HepG2 (cell line): ENCODE data around the gene CD180. TPM values are rescaled to one million over a fixed set of nuclear protein-coding genes. Genes with fewer than 3 reads are reported as not detected.

Source experiments
- ATAC-seq: fragments of 200-7000 bp; cut with Tn5 transposase; 3 replicates; pipeline ENCODE4 v1.9.1; 2020; ENCODE audit warnings: mild to moderate bottlenecking, moderate library complexity
- BruUV-seq: library from RNA; stranded (reverse); fragments of 400-500 nt; replicated peaks from 2 replicates; lab custom pipeline; 2021; lab: Mats Ljungman, UMichigan
- CTCF ChIA-PET: fragments of 300-600 bp; formaldehyde crosslinking; extraction: SDS; loops from one replicate; lab custom pipeline; 2021; ENCODE audit warnings: low total read pairs, inconsistent platforms, low intra/inter-chr PET ratio; lab: Yijun Ruan, JAX
- POLR2A ChIA-PET: fragments of 350-600 bp; sonication (Branson Sonifier 250); formaldehyde crosslinking; loops from one replicate; lab custom pipeline; 2020; ENCODE audit warnings: antibody characterized with exemption, inconsistent platforms; lab: Yijun Ruan, JAX
- DNase-seq: peaks from one replicate; pipeline ENCODE4 v3.0.0-alpha.2; 2015; ENCODE audit warnings: low spot score
- FAIRE-seq: peaks from 3 replicates; lab custom pipeline; 2011; peaks lifted over from hg19 to GRCh38; lab: Jason Lieb, UNC
- H2AFZ ChIP-seq: one replicate; pipeline ENCODE4 v1.6.1; 2011; ENCODE audit warnings: low read length, inconsistent platforms
- H3K27ac ChIP-seq: fragments of 300-600 bp; 3 replicates; pipeline ENCODE4 v1.8.0; 2011; ENCODE audit warnings: mixed run types, mild to moderate bottlenecking, mixed read lengths, low read length, inconsistent platforms; ENCODE audit not compliant: insufficient read depth; ENCODE audit errors: extremely low read length
- H3K27me3 ChIP-seq, 2 experiments: fragments of 200-600 bp in 1 of 2; 2 replicates in 1 of 2; 3 replicates in 1 of 2; pipeline versions ENCODE4 v1.6.0 to v1.8.0; 2011; ENCODE audit warnings: low read length in 2 of 2, mild to moderate bottlenecking in 2 of 2, moderate library complexity in 2 of 2, inconsistent platforms in 1 of 2; ENCODE audit not compliant: insufficient read depth in 2 of 2, control insufficient read depth in 1 of 2
- H3K36me3 ChIP-seq, 2 experiments: fragments of 200-600 bp in 1 of 2; replicated peaks in 1 of 2; 2 replicates in 1 of 2; 3 replicates in 1 of 2; pipeline versions ENCODE4 v1.5.1 to v1.8.0; 2011; ENCODE audit warnings: low read length in 2 of 2, inconsistent platforms in 1 of 2; ENCODE audit not compliant: insufficient read depth in 2 of 2, control insufficient read depth in 1 of 2
- H3K4me1 ChIP-seq: 2 replicates; pipeline ENCODE4 v1.5.1; 2012; ENCODE audit warnings: low read length, inconsistent platforms; ENCODE audit not compliant: insufficient read depth
- H3K4me2 ChIP-seq: 2 replicates; pipeline ENCODE4 v1.6.0; 2011; ENCODE audit warnings: low read depth, low read length, inconsistent platforms
- H3K4me3 ChIP-seq, 3 experiments: fragments of 200-600 bp in 1 of 3; sonication (generic), shearing (Covaris generic) in 1 of 3; replicated peaks in 1 of 3; 2 replicates each; pipeline ENCODE4 v1.5.1; 2011 to 2016; ENCODE audit warnings: low read length in 3 of 3, inconsistent platforms in 2 of 3, low read depth in 2 of 3, mild to moderate bottlenecking in 2 of 3, control low read depth in 1 of 3, mixed read lengths in 1 of 3; ENCODE audit not compliant: insufficient read depth in 1 of 3
- H3K79me2 ChIP-seq: one replicate; pipeline ENCODE4 v1.6.1; 2011; ENCODE audit warnings: low read length, inconsistent platforms; ENCODE audit not compliant: insufficient read depth
- H3K9ac ChIP-seq: 2 replicates; pipeline ENCODE4 v1.6.0; 2011; ENCODE audit warnings: mild to moderate bottlenecking, low read depth, low read length, inconsistent platforms; ENCODE audit not compliant: insufficient read depth
- H3K9me3 ChIP-seq: 2 replicates; pipeline ENCODE4 v1.5.1; 2012; ENCODE audit warnings: mild to moderate bottlenecking, low read length
- H4K20me1 ChIP-seq: 2 replicates; pipeline ENCODE4 v1.6.0; 2011; ENCODE audit warnings: inconsistent platforms, mild to moderate bottlenecking, low read length, moderate library complexity; ENCODE audit not compliant: insufficient read depth
- ARID3A ChIP-seq: IDR thresholded peaks from 2 replicates; pipeline ENCODE4 v1.6.1; 2012; ENCODE audit warnings: low read depth, low read length, improper control_type of control experiment
- DR1 ChIP-seq: sonication (generic); formaldehyde crosslinking; IDR thresholded peaks from 2 replicates; pipeline ENCODE4 v1.8.0; 2021; ENCODE audit warnings: mild to moderate bottlenecking, missing genetic modification reagents, inconsistent platforms
- KDM4B ChIP-seq: sonication (generic); formaldehyde crosslinking; IDR thresholded peaks from 2 replicates; pipeline ENCODE4 v1.4.0; 2020; ENCODE audit warnings: missing genetic modification reagents
- MAFF ChIP-seq: IDR thresholded peaks from 2 replicates; pipeline ENCODE4 v1.6.1; 2011; ENCODE audit warnings: low read depth, low read length, improper control_type of control experiment
- MED8 ChIP-seq: sonication (generic); formaldehyde crosslinking; IDR thresholded peaks from 2 replicates; pipeline ENCODE4 v1.8.1; 2023; ENCODE audit warnings: mild to moderate bottlenecking, missing genetic modification reagents; ENCODE audit not compliant: insufficient replicate concordance
- PLSCR1 ChIP-seq: sonication (generic); formaldehyde crosslinking; IDR thresholded peaks from 2 replicates; pipeline ENCODE4 v1.5.0; 2020; ENCODE audit warnings: missing genetic modification reagents, mild to moderate bottlenecking, borderline replicate concordance
- RAD21 ChIP-seq: fragments of 450-650 bp; formaldehyde crosslinking; IDR thresholded peaks from 2 replicates; pipeline ENCODE4 v1.5.0; 2020; ENCODE audit warnings: mild to moderate bottlenecking
- SMC3 ChIP-seq: IDR thresholded peaks from 2 replicates; pipeline ENCODE4 v1.6.1; 2011; ENCODE audit warnings: low read length, improper control_type of control experiment
- ZBTB10 ChIP-seq: sonication (generic); formaldehyde crosslinking; IDR thresholded peaks from 2 replicates; pipeline ENCODE4 v1.4.0; 2020; ENCODE audit warnings: missing genetic modification reagents, borderline replicate concordance
- ZBTB8A ChIP-seq: sonication (generic); formaldehyde crosslinking; IDR thresholded peaks from 2 replicates; pipeline ENCODE4 v1.4.0; 2020; ENCODE audit warnings: mild to moderate bottlenecking, low read depth, missing genetic modification reagents, borderline replicate concordance
- ZNF12 ChIP-seq: sonication (generic); formaldehyde crosslinking; IDR thresholded peaks from 2 replicates; pipeline ENCODE4 v1.5.0; 2020; ENCODE audit warnings: missing genetic modification reagents
- ZNF281 ChIP-seq: sonication (generic); formaldehyde crosslinking; IDR thresholded peaks from 2 replicates; pipeline ENCODE4 v1.4.0; 2020; ENCODE audit warnings: missing genetic modification reagents, borderline replicate concordance
- ZNF44 ChIP-seq: sonication (generic); formaldehyde crosslinking; IDR thresholded peaks from 2 replicates; pipeline ENCODE4 v1.5.1; 2020; ENCODE audit warnings: mild to moderate bottlenecking, missing genetic modification reagents
- ZNF580 ChIP-seq: IDR thresholded peaks from 2 replicates; pipeline ENCODE4 v1.6.1; 2016; ENCODE audit warnings: low read depth, borderline replicate concordance
- WGBS: methylation state at CpG from one replicate; pipeline ENCODE4 v1.1.6; 2017; ENCODE audit warnings: low lambda C conversion rate; 5-methylcytosine and 5-hydroxymethylcytosine counted together
- in situ Hi-C: cut with HindIII; loops from 2 replicates; pipeline ENCODE4 v1.10.0; 2017; ENCODE audit warnings: low pct_unique_long_range_greater_than_20kb; ENCODE audit not compliant: extremely low pct_ligation_motif_present
- intact Hi-C: fragments of 100-400 bp; cut with micrococcal nuclease; formaldehyde crosslinking; loops from one replicate; pipeline ENCODE4 v1.10.0; 2022; ENCODE audit not compliant: unreplicated experiment
- polyA plus RNA-seq, 8 experiments: library from polyadenylated mRNA; depleted of rRNA in 3 of 8; stranded (reverse) in 7 of 8; unstranded in 1 of 8; fragments of >200 nt; fragmentation: Illumina TruSeq in 4 of 8; extraction: Trizol in 4 of 8; gene quantifications; 2 replicates each; pipeline versions ENCODE4 v1.2.1 to v1.2.3, GENCODE V29; 2011 to 2016; ENCODE audit warnings: low read depth in 4 of 8, missing spikeins in 1 of 8, mixed read lengths in 1 of 8; ENCODE audit not compliant: insufficient read depth in 1 of 8
- total RNA-seq, 5 experiments: library from RNA; depleted of rRNA; stranded (reverse); fragments of >200 nt; fragmentation: Illumina TruSeq; extraction: Trizol; gene quantifications; 2 replicates each; pipeline ENCODE4 v1.2.3, GENCODE V29; 2016; ENCODE audit warnings: low read depth in 1 of 5

The CD180 gene
- total and polyA plus RNA-seq, 2 of the 13 experiments (the other 11 are each of a cell fraction or from before 2014, with no cell fraction given), result not detected

GRCh38 chr5:67196537-67197059, at the start of gene CD180 (continued):
- TF ChIP-seq DR1 (CRISPR knock-in tag), result no peak
- no peak for TF ChIP-seq ZNF580 (CRISPR knock-in tag)
- TF ChIP-seq KDM4B (CRISPR knock-in tag), result no peak
- no peak for TF ChIP-seq ZNF12 (CRISPR knock-in tag)
- no peak for TF ChIP-seq ZNF281 (CRISPR knock-in tag)
- TF ChIP-seq ZNF44 (CRISPR knock-in tag), result no peak
- TF ChIP-seq MAFF, result no peak
- TF ChIP-seq ARID3A, result no peak

- intact Hi-C loops, result loop anchor here (1.0 to 10.0 kb wide), 4 partner anchors 249 to 1006 kb away; no protein-coding TSS in a partner anchor
- no peaks in the 10 kb centered on the region for H3K27me3 ChIP-seq
- no peaks in the 10 kb centered on the region for H4K20me1 ChIP-seq
- no TSS peak for BruUV-seq
- H2AFZ ChIP-seq, result no peak overlapping the region
- CTCF ChIA-PET, result interaction anchor here (1.8 kb wide), 1 partner anchor 1007 kb away, joined by 11 read pairs; no protein-coding TSS in a partner anchor
- no peak overlapping the region for H3K4me3 ChIP-seq
- H3K9me3 ChIP-seq, result no peaks in the 10 kb centered on the region
- no peak overlapping the region for H3K9ac ChIP-seq
- WGBS, result 1% methylated on average over 2 of the region's 2 CpGs
- ATAC-seq (no peak; the same call in 2 of the 3 replicates), FAIRE-seq (peak; percentile 59), DNase-seq (peak; percentile 49)
- POLR2A ChIA-PET, result no interaction called here
- no peak overlapping the region for H3K27ac ChIP-seq
- no peak overlapping the region for H3K4me2 ChIP-seq
- H3K79me2 ChIP-seq, result no peaks in the 10 kb centered on the region
- H3K4me1 ChIP-seq, result peaks cover 13% of the 10 kb centered on the region
- in situ Hi-C loops, result loop anchor here (5.0 kb wide), 1 partner anchor 1006 kb away; no protein-coding TSS in a partner anchor
- H3K36me3 ChIP-seq, result no peaks in the 10 kb centered on the region
- TF ChIP-seq MED8 (CRISPR knock-in tag), result no peak
- TF ChIP-seq ZBTB8A, result no peak
- TF ChIP-seq PLSCR1 (CRISPR knock-in tag), result no peak
- TF ChIP-seq ZBTB10 (CRISPR knock-in tag), result no peak
- peak; percentile 65; the same call in 1 of the 2 replicates for TF ChIP-seq RAD21 (CRISPR knock-in tag)
- TF ChIP-seq SMC3, result peak; percentile 74
These were observed 49.5 kb upstream of the CD180 start for GRCh38 chr5:67246108-67246507.
